B cell (primary cell): ENCODE measurements around the gene KAT7.

Experiments
- EZH2 ChIP-seq: IDR thresholded peaks from 2 replicates; pipeline ENCODE4 v1.6.1; 2012; ENCODE audit warnings: borderline replicate concordance, low read depth, mild to moderate bottlenecking, moderate library complexity, low read length; ENCODE audit not compliant: insufficient read depth, poor library complexity, severe bottlenecking
- TF ChIP-seq, protein P1 (sequence below): fragments of 200-600 bp; IDR thresholded peaks from one replicate; pipeline ENCODE4 v1.8.0; 2022; ENCODE audit warnings: antibody characterized with exemption, mild to moderate bottlenecking

DNA sequence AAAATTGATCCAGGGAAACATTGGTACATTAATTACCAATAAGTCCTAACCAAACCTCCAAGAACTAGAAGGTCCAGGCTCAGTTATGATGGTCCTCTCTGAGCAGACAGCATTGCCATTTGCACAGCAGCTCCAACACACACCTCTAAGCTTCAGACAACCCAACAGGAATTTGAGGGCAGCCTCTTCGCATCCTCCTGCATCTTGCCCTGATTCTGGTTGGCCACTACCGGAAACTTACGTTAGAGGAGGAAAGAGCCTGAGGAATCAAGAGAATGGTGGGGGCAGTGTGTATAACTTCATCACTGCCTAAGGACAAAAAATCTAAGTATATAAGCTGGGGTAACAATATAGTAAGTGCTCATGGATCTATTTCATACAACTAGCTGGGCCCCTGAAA lies 40.3 kb upstream of the KAT7 start:
- TF ChIP-seq, protein P1, sequence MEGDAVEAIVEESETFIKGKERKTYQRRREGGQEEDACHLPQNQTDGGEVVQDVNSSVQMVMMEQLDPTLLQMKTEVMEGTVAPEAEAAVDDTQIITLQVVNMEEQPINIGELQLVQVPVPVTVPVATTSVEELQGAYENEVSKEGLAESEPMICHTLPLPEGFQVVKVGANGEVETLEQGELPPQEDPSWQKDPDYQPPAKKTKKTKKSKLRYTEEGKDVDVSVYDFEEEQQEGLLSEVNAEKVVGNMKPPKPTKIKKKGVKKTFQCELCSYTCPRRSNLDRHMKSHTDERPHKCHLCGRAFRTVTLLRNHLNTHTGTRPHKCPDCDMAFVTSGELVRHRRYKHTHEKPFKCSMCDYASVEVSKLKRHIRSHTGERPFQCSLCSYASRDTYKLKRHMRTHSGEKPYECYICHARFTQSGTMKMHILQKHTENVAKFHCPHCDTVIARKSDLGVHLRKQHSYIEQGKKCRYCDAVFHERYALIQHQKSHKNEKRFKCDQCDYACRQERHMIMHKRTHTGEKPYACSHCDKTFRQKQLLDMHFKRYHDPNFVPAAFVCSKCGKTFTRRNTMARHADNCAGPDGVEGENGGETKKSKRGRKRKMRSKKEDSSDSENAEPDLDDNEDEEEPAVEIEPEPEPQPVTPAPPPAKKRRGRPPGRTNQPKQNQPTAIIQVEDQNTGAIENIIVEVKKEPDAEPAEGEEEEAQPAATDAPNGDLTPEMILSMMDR = no peak
- TF ChIP-seq EZH2 = no peak
